Right lobe of liver (tissue), 6 donors: ENCODE data around the gene GGNBP2. TPM values are rescaled to one million over a fixed set of nuclear protein-coding genes. Genes with fewer than 3 reads are reported as not detected.

ENCODE experiments used
- ATAC-seq, 4 donors: fragments of 200-7000 bp; cut with Tn5 transposase; one replicate each; pipeline ENCODE4 v1.9.1; 2020; ENCODE audit warnings: mild to moderate bottlenecking in 4 of 4, moderate library complexity in 4 of 4
- DNase-seq, 3 donors: peaks; one replicate each; pipeline ENCODE4 v3.0.0-alpha.2; 2020
- H3K27ac ChIP-seq, 3 donors: fragments of 200-600 bp; one replicate each; pipeline ENCODE4 v1.8.0; 2022
- H3K27me3 ChIP-seq, 2 donors: fragments of 200-600 bp; one replicate each; pipeline ENCODE4 v1.8.0; 2022
- H3K36me3 ChIP-seq, 4 donors: fragments of 200-600 bp; sonication (generic) in 1 of 4; one replicate each; pipeline versions ENCODE4 v1.5.1 to v1.8.0; 2017 to 2022; ENCODE audit warnings: control low read depth in 1 of 4
- H3K4me1 ChIP-seq, 4 donors: fragments of 200-600 bp; sonication (generic) in 1 of 4; one replicate each; pipeline versions ENCODE4 v1.5.1 to v1.8.0; 2017 to 2022; ENCODE audit warnings: control low read depth in 1 of 4
- H3K4me3 ChIP-seq, 3 donors: fragments of 200-600 bp; one replicate each; pipeline ENCODE4 v1.8.0; 2022
- H3K9me3 ChIP-seq, 4 donors: fragments of 200-600 bp; sonication (generic) in 1 of 4; one replicate each; pipeline versions ENCODE4 v1.5.1 to v1.8.0; 2017 to 2022; ENCODE audit warnings: control low read depth in 1 of 4
- CTCF ChIP-seq, 4 donors: fragments of 200-600 bp in 3 of 4; fragments of 450-650 bp in 1 of 4; IDR thresholded peaks; one replicate each; pipeline versions ENCODE4 v1.5.1 to v1.8.0; 2016 to 2022; ENCODE audit warnings: antibody characterized with exemption in 4 of 4, mild to moderate bottlenecking in 2 of 4
- POLR2A ChIP-seq: fragments of 450-650 bp; IDR thresholded peaks from one replicate; pipeline ENCODE4 v1.6.1; 2017; ENCODE audit warnings: antibody characterized with exemption, mild to moderate bottlenecking
- WGBS: methylation state at CpG from one replicate; pipeline ENCODE4 v1.1.6; 2018; ENCODE audit warnings: low coverage, low lambda C conversion rate; ENCODE audit not compliant: insufficient coverage; ENCODE audit errors: missing lambda C conversion rate; 5-methylcytosine and 5-hydroxymethylcytosine counted together
- intact Hi-C, 2 donors: fragments of 100-400 bp; cut with DNase I; formaldehyde crosslinking; loops; one replicate each; pipeline versions ENCODE4 v1.11.2 to v1.14.1; 2022
- total RNA-seq, 6 experiments: library from RNA; depleted of rRNA in 2 of 6; stranded (reverse); fragments of >200 nt in 2 of 6; fragmentation: NEBNext Ultra II Directional in 3 of 6; extraction: Animal tissue kit (Norgen Biotek cat#: 25700) in 3 of 6; gene quantifications; one replicate each; pipeline versions ENCODE4 v1.1.0 to v1.2.4, GENCODE V29; 2016 to 2023
- donor health status: DM: no; HTN: yes; CAD: no.
- donor health status: DM: no; HTN: no; CAD: no.
- donor health status: DM: no; HTN: no; CAD: no.
- donor health status: DM: no; HTN: yes; CAD: no.
- donor health status: DM: no; HTN: yes; CAD: no.

The GGNBP2 gene
- total RNA-seq, 6 experiments from 2014 or later = 24.3 to 39.6 (median 35.3) TPM

DNA sequence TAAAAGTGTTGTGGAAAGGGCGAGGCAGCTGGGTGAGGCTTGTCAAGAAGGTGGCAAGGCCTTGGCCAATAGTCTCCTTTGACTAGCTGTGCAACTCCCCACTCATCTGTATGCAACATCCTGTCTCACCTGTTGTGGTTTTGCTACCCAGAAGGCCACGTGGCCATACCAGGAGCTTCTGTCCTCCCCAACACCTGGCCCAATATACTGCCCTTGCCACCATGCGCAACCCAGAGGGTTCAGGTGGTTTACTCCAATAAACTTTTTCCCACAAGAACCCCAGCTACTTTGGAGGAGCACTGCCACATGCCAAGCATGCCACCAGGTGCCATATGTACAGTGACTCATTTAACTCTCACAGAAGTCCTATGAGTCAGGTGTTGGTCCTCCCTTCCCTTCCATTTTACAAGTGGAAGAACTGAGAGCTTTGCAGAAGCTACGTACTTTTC is 20.3 kb upstream of the GGNBP2 start:
- DNase-seq (no peak), ATAC-seq (no peak)
- Histone ChIP-seq H3K36me3 (peaks cover 0 to 47% (median 11%) of the 10 kb centered on the region in 4 donors), H3K27me3 (no peaks in the 10 kb centered on the region), H3K4me1 (no peaks in the 10 kb centered on the region), H3K4me3 (no peak overlapping the region), H3K27ac (no peak overlapping the region), H3K9me3 (no peaks in the 10 kb centered on the region)
- 90% methylated on average over 3 of the region's 4 CpGs for WGBS
- intact Hi-C loops = no loop called here
- no peak for TF ChIP-seq CTCF (IDR thresholded peaks at IDR 0.05)
- TF ChIP-seq POLR2A = no peak

DNA sequence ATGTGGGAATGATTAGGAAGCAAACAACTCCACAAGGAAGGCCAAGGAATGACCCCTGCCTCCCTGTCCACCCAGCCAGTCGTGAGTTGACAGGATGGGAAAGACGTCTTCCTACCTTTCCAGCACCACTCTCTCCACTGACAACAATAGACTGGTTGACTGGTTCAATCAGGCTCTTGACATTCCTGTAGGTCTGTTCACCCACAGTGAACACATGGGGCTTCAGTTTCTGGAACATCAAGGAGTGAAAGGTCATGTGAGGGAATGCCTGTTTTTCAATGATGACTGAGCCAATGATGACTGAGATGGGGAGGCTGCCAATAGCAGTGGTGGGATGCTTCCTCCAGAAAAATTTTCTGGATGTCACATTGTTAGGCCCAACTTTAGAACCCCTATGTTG is 19.6 kb upstream of the GGNBP2 start:
- Histone ChIP-seq H3K27ac (no peak overlapping the region), H3K4me3 (no peak overlapping the region), H3K9me3 (no peaks in the 10 kb centered on the region), H3K4me1 (no peaks in the 10 kb centered on the region), H3K27me3 (no peaks in the 10 kb centered on the region), H3K36me3 (peaks cover 0 to 47% (median 11%) of the 10 kb centered on the region in 4 donors)
- DNase-seq = no peak
- ATAC-seq = no peak
- no CpG with 5 or more reads among the region's 2 CpGs for WGBS
- intact Hi-C loops = no loop called here
- no peak for TF ChIP-seq POLR2A
- TF ChIP-seq CTCF (IDR thresholded peaks at IDR 0.05) = no peak

GRCh38 chr17:36525888-36526287 is 18.8 kb upstream of the GGNBP2 start:
- H3K4me3 ChIP-seq = no peak overlapping the region
- peaks cover 0 to 48% (median 11%) of the 10 kb centered on the region in 4 donors for H3K36me3 ChIP-seq
- TF ChIP-seq CTCF (IDR thresholded peaks at IDR 0.05) = no peak
- TF ChIP-seq POLR2A = no peak

DNA sequence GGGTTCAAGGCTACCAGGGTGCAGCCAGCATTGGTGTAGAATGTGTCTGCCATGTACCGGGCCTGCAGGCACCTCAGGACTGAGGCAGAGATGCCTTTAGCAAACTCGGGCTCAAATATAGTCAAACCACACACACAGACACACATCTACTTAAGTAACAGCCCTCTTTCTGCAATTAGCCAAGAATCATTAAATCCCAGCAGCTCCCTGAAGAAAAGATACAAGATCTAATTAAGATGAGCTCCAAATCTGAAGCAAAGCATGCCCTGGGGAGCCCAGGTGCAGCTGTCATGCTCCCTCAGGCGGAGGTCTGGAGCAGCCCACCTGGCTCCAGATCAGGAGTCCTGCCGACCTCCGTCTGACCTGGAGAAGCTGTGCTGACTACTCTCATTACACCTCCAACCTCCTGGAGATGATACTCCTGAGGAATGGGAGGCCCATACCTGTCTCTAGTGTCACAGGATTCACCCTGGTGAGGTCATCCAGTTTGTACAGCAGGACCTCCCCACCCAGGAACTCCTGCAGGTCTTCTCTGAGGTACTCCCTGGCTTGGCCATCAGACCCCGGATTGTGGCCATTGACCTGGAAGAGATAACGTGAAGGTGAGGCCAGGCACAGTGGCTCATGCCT is 17.0 kb upstream of the GGNBP2 start:
- H3K27ac ChIP-seq = no peak overlapping the region
- intact Hi-C loops = no loop called here
- TF ChIP-seq CTCF (IDR thresholded peaks at IDR 0.05) (no peak), POLR2A (no peak)
- ATAC-seq (no peak), DNase-seq (no peak)
- H3K36me3 ChIP-seq = peaks cover 0 to 49% (median 11%) of the 10 kb centered on the region in 4 donors
- 84% methylated on average over 3 of the region's 7 CpGs for WGBS
- H3K27me3 ChIP-seq = no peaks in the 10 kb centered on the region
- no peaks in the 10 kb centered on the region for H3K9me3 ChIP-seq
- H3K4me3 ChIP-seq = no peak overlapping the region
- H3K4me1 ChIP-seq = no peaks in the 10 kb centered on the region

More at GRCh38 chr17:36525888-36526287, 18.8 kb upstream of the GGNBP2 start:
- ATAC-seq = no peak
- intact Hi-C loops = no loop called here
- Histone ChIP-seq H3K9me3 (no peaks in the 10 kb centered on the region), H3K4me1 (no peaks in the 10 kb centered on the region), H3K27ac (no peak overlapping the region), H3K27me3 (no peaks in the 10 kb centered on the region)
- WGBS = 100% methylated on average over 2 of the region's 6 CpGs
- no peak for DNase-seq
